ENCODE results near the gene SLC25A11.

Gene SLC25A11

GRCh38 chr17:4966844-4967538, 27.1 kb upstream of the SLC25A11 start:
- DNase-seq (ENCODE audit: low read depth), result peak; percentile 85

- no peak for DNase-seq (ENCODE audit: low read depth)
Measured at GRCh38 chr17:4965311-4965986, 25.6 kb upstream of the SLC25A11 start.

DNA sequence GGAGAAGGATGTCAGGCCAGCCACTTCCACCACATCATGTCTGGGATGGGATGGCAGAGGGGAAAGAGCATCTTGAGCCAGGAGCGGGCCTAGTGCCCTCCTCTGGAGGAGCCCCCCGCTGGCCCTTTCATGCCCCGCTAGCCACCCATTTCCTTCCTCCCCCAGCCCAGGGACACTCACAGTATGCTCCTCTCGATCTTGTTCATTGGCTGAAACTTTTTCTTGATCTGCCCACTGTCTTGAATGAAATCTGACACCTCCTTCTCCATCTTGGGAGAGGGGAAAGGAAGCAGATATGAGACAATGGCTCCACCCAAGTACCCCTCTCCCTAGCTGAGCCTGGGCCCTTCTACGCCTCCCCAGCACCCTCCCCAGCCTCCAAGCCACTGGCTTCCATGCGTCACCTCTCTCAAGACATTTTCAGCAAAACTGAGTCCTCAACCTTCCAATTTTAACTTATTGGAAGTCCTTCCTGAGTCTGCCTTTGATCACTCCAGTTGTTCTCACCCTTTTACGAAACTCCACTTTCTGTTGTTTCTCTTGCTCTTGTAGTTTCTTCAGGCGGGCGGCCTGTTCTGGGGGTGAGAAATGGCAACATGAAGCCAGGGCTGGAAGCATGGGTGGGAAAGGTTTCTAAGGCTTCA, 20.6 kb upstream of the SLC25A11 start:
- DNase-seq (ENCODE audit: low read depth), result no peak

DNA sequence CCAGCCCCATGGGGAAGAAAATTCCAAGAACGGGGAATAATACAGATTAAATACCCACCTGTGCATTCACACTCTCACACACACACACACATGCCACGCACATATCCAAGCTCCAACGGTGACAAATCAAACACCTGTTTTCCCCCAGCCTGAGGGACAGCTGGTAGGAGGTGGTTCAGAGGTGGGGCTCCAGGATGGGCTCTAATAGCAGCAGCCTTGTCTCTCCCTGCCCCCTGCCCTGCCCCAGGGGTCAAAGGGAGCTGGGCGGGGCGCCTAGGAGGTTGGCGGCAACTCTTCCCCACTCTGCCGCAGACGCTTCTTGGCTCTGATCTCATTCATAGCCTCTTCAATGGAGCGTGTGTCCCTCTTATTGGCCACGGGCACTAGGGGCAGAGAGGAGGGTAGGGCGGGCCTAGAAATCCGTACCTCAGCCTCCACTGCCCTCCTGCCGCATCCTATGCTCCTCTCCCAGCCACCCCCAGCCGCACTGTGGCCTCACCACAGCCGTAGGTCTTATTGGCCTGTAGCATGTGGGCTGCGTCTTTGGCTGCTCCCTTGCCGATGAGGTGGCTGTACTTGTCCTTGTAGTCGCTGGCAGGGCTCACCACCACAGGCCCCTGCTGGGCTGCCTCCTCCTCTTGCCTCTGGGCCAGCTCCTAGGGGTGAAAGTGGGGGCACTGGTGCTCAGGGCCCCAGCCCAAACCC, 19.6 kb upstream of the SLC25A11 start:
- DNase-seq (ENCODE audit: low read depth), result no peak

- no peak for DNase-seq (ENCODE audit: low read depth)
Measured at GRCh38 chr17:4958102-4958501, 18.3 kb upstream of the SLC25A11 start.

GRCh38 chr17:4956493-4957061, 16.7 kb upstream of the SLC25A11 start:
- no peak for DNase-seq (ENCODE audit: low read depth)

GRCh38 chr17:4955091-4955490, 15.2 kb upstream of the SLC25A11 start:
- no peak for DNase-seq (ENCODE audit: low read depth)

DNA sequence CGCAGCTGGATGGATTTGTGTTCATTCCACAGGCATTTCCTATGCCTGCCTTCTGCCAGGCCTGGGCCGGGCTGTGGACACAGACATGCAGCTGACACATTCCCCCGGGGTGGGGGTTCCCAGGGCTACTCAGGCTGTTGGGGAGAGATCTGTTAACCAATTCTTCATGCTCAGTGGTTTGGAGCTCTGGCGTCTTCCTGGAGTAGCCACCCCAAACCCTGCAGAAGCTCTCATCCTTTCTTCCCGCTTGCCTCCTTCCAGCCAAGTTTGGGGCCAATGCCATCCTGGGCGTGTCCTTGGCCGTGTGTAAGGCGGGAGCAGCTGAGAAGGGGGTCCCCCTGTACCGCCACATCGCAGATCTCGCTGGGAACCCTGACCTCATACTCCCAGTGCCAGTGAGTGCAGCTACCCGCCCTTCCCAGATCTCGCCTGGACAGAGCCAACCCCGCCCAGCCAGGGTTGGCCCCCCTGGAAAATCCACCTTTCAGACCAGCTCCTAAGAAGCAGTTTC, 13.7 kb upstream of the SLC25A11 start:
- no peak for DNase-seq (ENCODE audit: low read depth)

- no peak for DNase-seq (ENCODE audit: low read depth)
Measured at GRCh38 chr17:4951486-4951885, 11.6 kb upstream of the SLC25A11 start.

GRCh38 chr17:4950746-4951204, 10.9 kb upstream of the SLC25A11 start, which contains the start of gene ENO3:
ENO3 (plus strand) TSS chr17:4951119; CDS start chr17:4951830, 711 bp downstream.
- no peak for DNase-seq (ENCODE audit: low read depth)

- peak; percentile 19 for DNase-seq (ENCODE audit: low read depth)
Measured at GRCh38 chr17:4950075-4950745, 10.4 kb upstream of the SLC25A11 start.

DNA sequence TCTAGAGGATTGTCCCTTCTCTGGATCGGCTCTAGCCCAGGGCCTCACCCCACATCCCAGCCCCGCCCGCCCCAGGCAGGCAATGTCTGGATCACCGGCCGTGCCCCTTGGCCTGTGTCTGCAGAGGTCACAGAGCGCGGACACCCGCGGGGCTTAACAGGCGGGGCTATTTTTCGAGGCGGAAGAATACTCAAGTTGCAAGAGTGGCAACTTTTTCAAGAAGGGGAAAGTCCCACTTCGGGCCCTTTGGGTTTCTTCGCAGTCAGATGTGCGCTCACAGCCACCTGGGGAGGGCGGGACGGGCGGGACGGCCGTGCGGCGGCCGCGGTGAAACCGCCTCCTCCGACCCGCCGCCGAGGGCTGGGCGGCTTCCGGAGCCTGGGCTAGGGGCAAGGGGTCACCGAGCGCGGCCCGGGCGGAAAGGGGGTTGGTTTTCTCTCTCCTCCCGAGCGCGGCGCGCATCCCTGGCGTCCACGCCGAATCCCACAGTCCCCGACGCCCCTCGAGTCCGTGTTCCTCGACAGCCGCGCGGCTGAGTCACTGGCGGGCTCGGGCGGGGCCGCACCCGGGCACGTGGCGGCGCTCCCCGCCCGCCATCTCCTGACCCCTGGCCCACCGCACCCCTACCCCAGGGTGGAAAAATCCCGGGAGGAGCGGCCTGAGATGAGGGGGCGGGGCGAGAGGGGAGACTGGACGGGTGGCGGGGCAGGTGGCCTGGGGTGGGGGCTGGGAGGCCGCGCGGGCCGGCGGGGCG, 9.7 kb upstream of the SLC25A11 start:
- DNase-seq (ENCODE audit: low read depth), result peak; percentile 69

- peak; percentile 59 for DNase-seq (ENCODE audit: low read depth)
Measured at GRCh38 chr17:4948931-4949320, 9.1 kb upstream of the SLC25A11 start.

GRCh38 chr17:4948166-4948930, 8.5 kb upstream of the SLC25A11 start, which contains the start of gene PFN1:
PFN1 (minus strand) TSS chr17:4948530; CDS start chr17:4948394, 136 bp downstream.
- DNase-seq (ENCODE audit: low read depth), result peak; percentile 85

- DNase-seq (ENCODE audit: low read depth), result peak; percentile 53
Measured at GRCh38 chr17:4947411-4948165, 7.7 kb upstream of the SLC25A11 start.

DNA sequence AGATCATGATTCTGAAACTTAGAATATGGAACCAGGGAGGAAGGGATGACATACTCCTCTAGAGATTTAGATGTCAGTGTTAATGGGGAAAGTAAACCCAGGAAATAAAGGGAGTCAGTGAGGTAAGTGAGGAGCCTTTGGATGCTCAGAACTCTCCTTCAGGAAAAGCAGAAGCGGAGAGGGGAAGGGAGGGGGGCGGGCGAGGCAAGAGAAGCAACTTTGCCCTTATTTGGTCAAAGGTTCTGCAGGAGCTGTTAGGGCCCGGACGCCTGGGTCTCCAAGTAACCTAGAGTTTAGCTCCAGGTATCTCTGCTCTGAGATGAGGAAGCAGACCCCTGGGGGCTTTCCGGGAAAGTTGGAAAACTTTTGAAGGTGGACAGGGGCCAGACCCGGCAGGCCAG, 7.2 kb upstream of the SLC25A11 start:
- DNase-seq (ENCODE audit: low read depth), result no peak

DNA sequence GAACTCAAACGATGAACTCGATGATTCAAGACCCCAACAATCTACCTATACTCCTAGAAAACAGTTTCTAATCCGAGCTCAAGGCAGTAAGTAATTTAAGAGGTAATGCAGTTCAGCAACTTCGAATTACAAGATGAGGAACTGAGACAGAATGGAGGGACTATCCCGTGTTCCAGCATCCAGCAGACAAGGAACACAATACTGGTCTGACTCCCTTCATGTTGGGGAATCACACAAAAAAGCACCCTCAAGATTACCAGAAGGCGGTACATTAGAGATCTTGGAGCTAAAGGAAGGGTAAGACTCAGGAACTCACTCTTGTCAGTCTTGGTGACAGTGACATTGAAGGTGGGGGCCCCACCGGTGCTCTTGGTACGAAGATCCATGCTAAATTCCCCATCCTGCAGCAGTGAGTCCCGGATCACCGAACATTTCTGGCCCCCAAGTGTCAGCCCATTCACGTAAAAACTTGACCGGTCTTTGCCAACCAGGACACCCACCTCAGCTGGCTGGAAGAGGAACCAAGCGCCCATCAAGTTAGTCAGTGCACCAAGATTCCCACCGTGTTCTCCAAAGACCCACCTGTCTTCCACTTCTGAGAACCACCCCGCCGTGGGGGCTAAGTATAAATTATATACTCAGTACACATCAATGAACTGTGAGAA, 6.6 kb upstream of the SLC25A11 start:
- DNase-seq (ENCODE audit: low read depth), result no peak

DNA sequence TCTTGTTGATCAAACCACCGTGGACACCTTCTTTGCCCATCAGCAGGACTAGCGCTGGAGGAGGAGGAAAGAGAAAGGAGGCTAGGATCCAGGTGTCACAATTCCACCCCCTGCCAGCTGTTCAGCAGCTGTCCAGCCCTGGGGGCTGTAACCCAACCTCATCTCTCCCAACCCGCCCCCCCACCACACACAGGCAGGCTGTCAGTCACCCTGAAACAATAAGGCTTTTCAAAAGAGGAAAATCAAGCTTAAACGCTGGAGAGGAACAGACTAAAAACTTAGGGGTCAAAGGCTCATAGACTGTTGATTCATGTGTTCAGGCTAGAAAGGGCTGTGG, 6.1 kb upstream of the SLC25A11 start:
- no peak for DNase-seq (ENCODE audit: low read depth)

Measured in stimulated activated CD8-positive, alpha-beta memory T cell treated with anti-CD3 and anti-CD28 coated beads, Interleukin-12 subunit alpha, Interleukin-12 subunit beta, amount 100 ng/mL, for 4 hours (primary cell).